ENCODE measurements around the gene ARID1B.

DNA sequence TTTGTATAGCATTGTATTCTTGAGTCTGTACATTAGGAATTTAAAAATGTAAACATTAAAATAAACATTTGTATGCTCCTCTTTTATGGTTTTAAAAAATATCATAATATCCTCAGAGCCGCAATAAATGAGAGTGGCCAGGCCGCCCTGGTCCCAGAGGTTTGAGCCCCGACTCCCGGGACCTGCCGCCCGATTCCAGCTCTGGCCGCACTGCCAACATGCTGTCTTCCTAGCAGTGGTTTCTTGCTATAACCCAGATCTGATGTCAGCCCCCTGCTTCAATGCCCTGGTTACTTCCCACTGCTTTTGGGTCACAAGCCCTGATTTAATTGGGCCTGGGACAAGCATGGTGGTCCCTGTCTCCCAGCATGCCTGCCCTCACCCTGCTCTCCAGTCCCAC lies 5.4 kb upstream of the ARID1B start:
- TF ChIP-seq, protein P1, sequence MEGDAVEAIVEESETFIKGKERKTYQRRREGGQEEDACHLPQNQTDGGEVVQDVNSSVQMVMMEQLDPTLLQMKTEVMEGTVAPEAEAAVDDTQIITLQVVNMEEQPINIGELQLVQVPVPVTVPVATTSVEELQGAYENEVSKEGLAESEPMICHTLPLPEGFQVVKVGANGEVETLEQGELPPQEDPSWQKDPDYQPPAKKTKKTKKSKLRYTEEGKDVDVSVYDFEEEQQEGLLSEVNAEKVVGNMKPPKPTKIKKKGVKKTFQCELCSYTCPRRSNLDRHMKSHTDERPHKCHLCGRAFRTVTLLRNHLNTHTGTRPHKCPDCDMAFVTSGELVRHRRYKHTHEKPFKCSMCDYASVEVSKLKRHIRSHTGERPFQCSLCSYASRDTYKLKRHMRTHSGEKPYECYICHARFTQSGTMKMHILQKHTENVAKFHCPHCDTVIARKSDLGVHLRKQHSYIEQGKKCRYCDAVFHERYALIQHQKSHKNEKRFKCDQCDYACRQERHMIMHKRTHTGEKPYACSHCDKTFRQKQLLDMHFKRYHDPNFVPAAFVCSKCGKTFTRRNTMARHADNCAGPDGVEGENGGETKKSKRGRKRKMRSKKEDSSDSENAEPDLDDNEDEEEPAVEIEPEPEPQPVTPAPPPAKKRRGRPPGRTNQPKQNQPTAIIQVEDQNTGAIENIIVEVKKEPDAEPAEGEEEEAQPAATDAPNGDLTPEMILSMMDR (IDR thresholded peaks at IDR 0.05), result no peak
- no peak for TF ChIP-seq POLR2A (IDR thresholded peaks at IDR 0.05)

Data from prostate gland (tissue), 2 donors.